ENCODE data around the gene PDE4DIP.
"Not testable (repeated sequence)": the region's sequence is repeated elsewhere in the genome, so short reads cannot be mapped to it uniquely, and the experiment has no call there.

Gene PDE4DIP

DNA sequence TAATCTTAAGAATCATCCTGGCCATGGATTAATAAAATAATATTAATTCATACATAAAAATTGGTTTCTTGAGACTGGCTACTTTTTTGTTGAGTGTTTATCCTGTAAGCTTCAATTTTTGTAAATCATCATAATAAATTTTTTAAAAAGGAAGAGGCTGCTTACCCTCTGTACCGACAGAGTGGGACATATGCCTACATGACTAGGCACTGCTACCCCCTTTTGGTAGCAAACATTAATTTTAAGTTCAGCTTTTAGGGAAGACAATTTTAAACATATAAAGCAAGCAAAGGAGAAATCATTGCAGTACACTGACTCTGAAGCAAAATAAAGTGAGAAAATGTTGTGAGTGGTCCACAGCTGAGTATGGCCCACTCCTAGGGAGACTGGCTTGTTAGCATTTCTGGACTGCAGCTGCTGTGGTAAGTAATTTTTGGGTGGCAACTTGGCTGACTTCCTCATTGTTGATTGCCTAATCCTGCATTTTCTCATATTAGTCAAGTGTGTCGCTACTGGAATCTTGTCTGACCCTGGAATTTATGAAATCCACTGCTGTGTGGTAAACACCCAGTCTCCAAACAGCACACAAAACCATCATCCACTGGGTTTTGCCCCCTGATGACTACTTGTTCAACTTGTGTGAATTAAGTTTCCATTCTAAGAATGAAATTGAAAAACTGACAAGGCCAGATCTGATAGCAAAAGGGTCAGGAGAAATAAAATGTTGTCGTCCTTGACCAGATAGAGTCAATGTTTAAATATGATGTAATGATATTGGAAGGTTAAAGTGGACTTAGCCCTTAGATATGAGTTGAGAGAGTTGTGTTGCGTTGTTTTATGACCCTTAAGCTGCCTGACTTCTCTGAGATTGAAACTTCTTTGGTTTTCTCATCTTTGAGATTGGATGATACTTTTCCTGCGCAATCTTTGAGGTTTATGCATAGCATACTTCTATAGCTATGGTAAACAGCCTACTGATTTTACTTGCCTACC is 50.4 kb downstream of the PDE4DIP start:
- not testable (repeated sequence) for H3K9me3 ChIP-seq (ENCODE audit: control insufficient read depth, low read length); H3K4me1 ChIP-seq (ENCODE audit: control insufficient read depth, insufficient read depth, low read length); H3K4me3 ChIP-seq (ENCODE audit: insufficient read depth, low read depth, low read length); H3K27me3 ChIP-seq (ENCODE audit: control insufficient read depth, insufficient read depth, low read length, poor library complexity, severe bottlenecking); H3K27ac ChIP-seq (ENCODE audit: insufficient read depth, low read depth, low read length, poor library complexity, severe bottlenecking); H3K36me3 ChIP-seq (ENCODE audit: control insufficient read depth, insufficient read depth, low read length)
- WGBS, 2 experiments = no CpG with 5 or more reads among the region's 5 CpGs

DNA sequence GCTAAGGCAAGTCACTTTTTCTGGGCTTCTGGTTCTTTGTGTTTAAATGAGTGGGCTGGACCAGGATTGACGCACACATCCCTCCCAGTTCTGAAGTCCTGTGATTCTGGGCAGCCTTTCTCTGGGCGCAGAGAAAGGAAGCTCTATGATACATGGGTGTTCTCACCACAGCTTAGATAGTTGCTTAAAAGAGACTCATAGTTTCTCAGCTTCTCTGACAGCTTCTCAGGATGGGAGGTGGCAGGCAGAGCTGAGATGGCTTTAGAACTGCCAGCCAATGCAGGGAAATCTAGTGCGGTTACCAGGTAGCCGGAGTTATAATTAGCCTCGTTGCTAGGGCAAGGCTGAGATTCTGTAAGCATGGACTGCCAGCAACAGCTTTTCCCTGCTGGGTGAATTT is 55.8 kb downstream of the PDE4DIP start:
- H3K27ac ChIP-seq (ENCODE audit: insufficient read depth, low read depth, low read length, poor library complexity, severe bottlenecking); H3K27me3 ChIP-seq (ENCODE audit: control insufficient read depth, insufficient read depth, low read length, poor library complexity, severe bottlenecking); H3K4me3 ChIP-seq (ENCODE audit: insufficient read depth, low read depth, low read length); H3K4me1 ChIP-seq (ENCODE audit: control insufficient read depth, insufficient read depth, low read length); H3K9me3 ChIP-seq (ENCODE audit: control insufficient read depth, low read length); H3K36me3 ChIP-seq (ENCODE audit: control insufficient read depth, insufficient read depth, low read length): not testable (repeated sequence)
- WGBS, 2 experiments = no CpG with 5 or more reads among the region's 5 CpGs

DNA sequence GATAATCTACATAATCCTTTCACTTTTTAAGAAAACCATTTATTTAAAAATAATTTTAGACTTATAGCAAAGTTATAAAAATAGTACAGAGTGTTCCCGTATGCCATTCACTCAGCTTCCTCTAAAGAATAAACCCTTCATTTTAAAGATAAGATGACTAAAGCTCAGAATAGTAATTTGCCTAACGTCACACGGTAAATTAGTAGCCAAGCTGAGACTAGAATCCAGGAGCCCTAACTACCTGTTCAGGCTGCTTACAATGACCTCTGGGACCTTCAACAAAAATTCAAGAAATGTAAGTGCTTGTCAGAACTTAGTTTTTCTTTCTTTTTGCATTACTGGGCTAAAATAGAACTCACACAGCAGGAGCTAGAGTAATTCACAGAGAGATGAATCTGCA is 56.5 kb downstream of the PDE4DIP start:
- H3K4me3 ChIP-seq (ENCODE audit: insufficient read depth, low read depth, low read length); H3K36me3 ChIP-seq (ENCODE audit: control insufficient read depth, insufficient read depth, low read length); H3K27me3 ChIP-seq (ENCODE audit: control insufficient read depth, insufficient read depth, low read length, poor library complexity, severe bottlenecking); H3K27ac ChIP-seq (ENCODE audit: insufficient read depth, low read depth, low read length, poor library complexity, severe bottlenecking); H3K9me3 ChIP-seq (ENCODE audit: control insufficient read depth, low read length); H3K4me1 ChIP-seq (ENCODE audit: control insufficient read depth, insufficient read depth, low read length): not testable (repeated sequence)
- WGBS, 2 experiments = no CpG with 5 or more reads among the region's 3 CpGs

DNA sequence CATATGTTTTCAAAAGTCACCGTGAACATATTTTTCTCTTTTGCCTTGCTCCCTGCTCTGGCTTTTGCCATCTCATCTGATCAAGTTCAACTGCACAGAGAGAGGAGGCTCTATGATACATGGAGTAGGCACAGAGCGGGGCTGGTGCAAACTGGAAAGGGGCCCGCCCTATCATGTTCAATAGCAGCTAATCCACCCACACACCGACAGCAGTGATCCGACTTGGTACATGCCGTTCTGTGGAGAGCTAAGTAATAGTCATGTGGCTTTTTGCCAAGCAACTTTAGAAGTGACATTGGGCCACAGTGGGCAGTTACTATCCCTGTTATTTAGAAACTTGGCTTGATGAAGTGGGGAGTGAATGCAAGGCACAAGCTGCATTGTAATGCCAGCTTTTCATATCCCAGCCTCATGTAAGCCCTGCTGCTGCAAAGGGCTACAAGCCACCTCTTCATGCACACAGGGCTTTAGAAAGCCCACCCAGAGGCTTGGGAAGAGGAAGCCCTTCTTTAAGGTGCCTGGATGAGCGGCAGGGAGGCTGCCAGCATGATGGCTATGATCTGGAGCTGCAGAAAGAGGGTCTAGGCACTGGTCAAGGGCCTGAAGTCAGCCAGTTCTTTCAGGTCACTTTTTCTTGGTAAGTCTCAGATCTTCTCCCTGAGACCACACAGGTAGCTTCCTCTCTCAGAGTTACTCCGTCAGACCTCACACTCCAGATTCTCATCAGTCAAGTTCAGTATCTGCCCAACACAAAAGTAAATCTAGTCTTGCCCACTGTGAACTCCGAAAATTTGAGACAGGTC is 57.1 kb downstream of the PDE4DIP start:
- not testable (repeated sequence) for H3K27me3 ChIP-seq (ENCODE audit: control insufficient read depth, insufficient read depth, low read length, poor library complexity, severe bottlenecking); H3K36me3 ChIP-seq (ENCODE audit: control insufficient read depth, insufficient read depth, low read length); H3K9me3 ChIP-seq (ENCODE audit: control insufficient read depth, low read length); H3K4me1 ChIP-seq (ENCODE audit: control insufficient read depth, insufficient read depth, low read length); H3K27ac ChIP-seq (ENCODE audit: insufficient read depth, low read depth, low read length, poor library complexity, severe bottlenecking); H3K4me3 ChIP-seq (ENCODE audit: insufficient read depth, low read depth, low read length)
- 20 to 36% methylated on average over 1 of the region's 9 CpGs for WGBS, 2 experiments

DNA sequence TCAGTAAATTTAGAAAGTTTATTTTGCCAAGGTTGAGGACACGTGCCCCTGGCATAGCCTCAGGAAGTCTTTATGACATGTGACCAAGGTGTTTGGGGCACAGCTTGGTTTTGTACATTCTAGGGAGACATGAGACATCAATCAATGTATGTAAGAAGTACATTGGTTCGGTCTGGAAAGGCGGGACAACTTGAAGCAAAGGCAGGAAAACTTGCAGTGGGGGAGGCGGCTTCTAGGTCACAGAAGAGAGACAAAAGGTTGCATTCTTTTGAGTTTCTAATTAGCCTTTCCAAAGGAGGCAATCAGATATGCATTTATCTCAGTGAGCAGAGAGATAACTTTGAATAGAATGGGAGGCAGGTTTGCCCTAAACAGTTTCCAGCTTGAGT is 57.7 kb downstream of the PDE4DIP start:
- not testable (repeated sequence) for H3K27ac ChIP-seq (ENCODE audit: insufficient read depth, low read depth, low read length, poor library complexity, severe bottlenecking); H3K27me3 ChIP-seq (ENCODE audit: control insufficient read depth, insufficient read depth, low read length, poor library complexity, severe bottlenecking); H3K4me3 ChIP-seq (ENCODE audit: insufficient read depth, low read depth, low read length); H3K9me3 ChIP-seq (ENCODE audit: control insufficient read depth, low read length); H3K4me1 ChIP-seq (ENCODE audit: control insufficient read depth, insufficient read depth, low read length); H3K36me3 ChIP-seq (ENCODE audit: control insufficient read depth, insufficient read depth, low read length)
- no CpG with 5 or more reads among the region's 4 CpGs for WGBS, 2 experiments

DNA sequence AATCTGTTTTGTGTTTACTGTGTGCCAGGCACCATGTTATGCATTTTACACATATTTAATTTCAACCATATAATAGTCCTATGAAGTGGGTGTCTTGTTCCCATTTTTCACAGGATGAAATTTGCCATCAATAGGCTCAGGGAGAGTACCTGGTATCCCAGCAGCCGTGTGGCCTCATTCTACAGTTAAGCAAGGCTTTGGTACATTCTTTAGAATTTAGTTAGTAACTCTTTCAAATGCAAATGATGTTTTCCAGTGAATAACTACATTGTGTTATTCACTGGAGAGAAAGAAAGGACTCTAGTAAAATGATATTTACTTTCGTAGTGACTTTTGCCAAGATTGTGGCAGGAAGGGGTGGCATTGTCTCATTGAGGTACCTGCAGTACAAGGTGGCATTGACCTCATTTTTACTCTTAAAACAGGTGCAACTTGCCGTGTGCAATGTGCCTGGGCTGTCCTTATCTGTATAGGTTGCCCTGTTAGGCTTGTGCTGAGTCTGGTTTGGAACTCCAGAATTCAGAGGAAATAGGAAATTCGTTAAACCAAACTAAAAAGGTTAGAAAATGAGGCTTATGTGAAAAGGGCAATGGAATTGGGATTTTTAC is 65.1 kb downstream of the PDE4DIP start:
- not testable (repeated sequence) for H3K4me1 ChIP-seq (ENCODE audit: control insufficient read depth, insufficient read depth, low read length); H3K27me3 ChIP-seq (ENCODE audit: control insufficient read depth, insufficient read depth, low read length, poor library complexity, severe bottlenecking); H3K4me3 ChIP-seq (ENCODE audit: insufficient read depth, low read depth, low read length); H3K36me3 ChIP-seq (ENCODE audit: control insufficient read depth, insufficient read depth, low read length); H3K9me3 ChIP-seq (ENCODE audit: control insufficient read depth, low read length); H3K27ac ChIP-seq (ENCODE audit: insufficient read depth, low read depth, low read length, poor library complexity, severe bottlenecking)
- no CpG with 5 or more reads among the region's 4 CpGs for WGBS, 2 experiments

DNA sequence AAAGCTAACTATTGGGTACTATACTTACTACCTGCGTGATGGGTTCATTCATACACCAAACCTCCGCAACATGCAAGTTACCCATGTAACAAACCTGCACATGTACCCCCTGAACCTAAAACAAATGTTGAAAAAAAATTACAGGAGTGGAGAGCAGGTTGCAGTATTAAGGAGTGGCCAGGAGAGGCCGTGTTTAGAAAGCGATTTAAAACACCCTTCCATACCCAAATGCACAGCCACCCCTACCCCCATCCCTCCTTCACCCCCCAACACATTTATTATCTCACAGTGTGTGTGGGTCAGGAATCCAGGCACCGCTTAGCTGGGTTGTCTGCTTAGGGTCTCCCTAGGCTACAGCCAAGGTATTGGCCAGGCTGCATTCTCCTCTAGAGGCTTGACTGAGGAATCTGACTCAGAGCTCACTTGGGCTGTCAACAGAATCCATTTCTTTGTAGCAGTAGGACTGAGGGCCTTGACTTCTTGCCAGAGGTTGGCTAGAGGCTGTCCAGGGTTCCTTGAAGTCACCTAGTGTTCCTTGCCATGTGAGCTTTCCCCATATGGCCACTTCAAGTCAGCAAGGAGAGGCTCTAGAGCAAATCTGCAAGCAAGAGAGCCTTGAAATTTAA is 67.2 kb downstream of the PDE4DIP start:
- WGBS, 2 experiments = no CpG with 5 or more reads among the region's 5 CpGs
- H3K27me3 ChIP-seq (ENCODE audit: control insufficient read depth, insufficient read depth, low read length, poor library complexity, severe bottlenecking); H3K4me1 ChIP-seq (ENCODE audit: control insufficient read depth, insufficient read depth, low read length); H3K4me3 ChIP-seq (ENCODE audit: insufficient read depth, low read depth, low read length); H3K9me3 ChIP-seq (ENCODE audit: control insufficient read depth, low read length); H3K27ac ChIP-seq (ENCODE audit: insufficient read depth, low read depth, low read length, poor library complexity, severe bottlenecking); H3K36me3 ChIP-seq (ENCODE audit: control insufficient read depth, insufficient read depth, low read length): not testable (repeated sequence)

DNA sequence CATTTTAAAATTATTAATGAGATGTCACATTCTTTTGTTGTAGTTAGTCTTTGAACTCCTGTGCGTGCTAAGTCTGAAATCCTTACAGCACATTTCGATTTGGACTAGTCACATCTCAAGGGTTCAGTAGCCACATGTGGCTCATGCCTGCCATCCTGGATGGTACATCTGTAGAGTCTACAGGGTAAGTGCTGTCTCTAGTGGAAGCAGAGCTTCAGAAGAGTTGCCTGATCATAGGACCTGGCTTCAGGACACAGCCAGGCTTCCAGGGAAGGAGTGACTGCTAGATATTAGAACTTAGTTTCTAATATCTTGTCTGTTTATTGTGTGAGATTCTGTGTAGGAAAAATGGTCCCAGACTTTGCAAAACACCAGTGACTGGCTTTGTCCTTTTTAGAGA is 72.0 kb downstream of the PDE4DIP start:
- no CpG with 5 or more reads among the region's 2 CpGs for WGBS, 2 experiments

DNA sequence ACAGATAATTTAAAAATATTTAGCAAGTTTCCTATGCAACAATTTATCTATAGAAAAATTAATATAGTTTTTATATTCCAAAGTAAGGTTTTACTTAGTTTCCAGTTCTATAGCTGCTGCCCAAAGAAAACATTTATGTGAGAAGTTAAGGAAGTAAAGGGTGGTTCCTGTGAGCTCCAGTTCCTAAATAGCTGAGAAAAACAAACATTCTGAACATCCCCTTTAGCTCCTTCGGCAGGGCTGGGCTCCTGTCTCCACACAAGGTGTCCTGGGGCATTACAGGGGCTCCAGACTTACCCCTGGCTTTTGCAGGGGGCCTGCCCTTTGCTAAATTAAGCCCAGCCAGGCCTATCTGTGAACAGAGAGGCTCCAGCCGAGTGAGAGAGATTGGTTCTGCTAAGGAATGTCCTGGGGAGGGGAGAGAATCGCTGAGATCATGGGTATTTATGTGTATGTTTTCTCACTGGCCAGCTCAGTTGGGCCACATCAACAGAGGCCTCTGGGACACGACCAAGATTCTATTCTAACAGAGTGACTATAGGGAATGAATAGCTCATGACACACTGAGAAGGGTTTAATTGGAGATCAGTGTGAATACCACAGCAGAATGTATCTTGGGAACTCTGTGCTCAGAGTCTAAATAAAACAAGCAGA is 72.6 kb downstream of the PDE4DIP start:
- not testable (repeated sequence) for H3K9me3 ChIP-seq (ENCODE audit: control insufficient read depth, low read length); H3K27ac ChIP-seq (ENCODE audit: insufficient read depth, low read depth, low read length, poor library complexity, severe bottlenecking); H3K4me1 ChIP-seq (ENCODE audit: control insufficient read depth, insufficient read depth, low read length)

More for the DNA sequence above, 72.0 kb downstream of the PDE4DIP start:
- not testable (repeated sequence) for H3K27ac ChIP-seq (ENCODE audit: insufficient read depth, low read depth, low read length, poor library complexity, severe bottlenecking); H3K9me3 ChIP-seq (ENCODE audit: control insufficient read depth, low read length); H3K4me3 ChIP-seq (ENCODE audit: insufficient read depth, low read depth, low read length); H3K27me3 ChIP-seq (ENCODE audit: control insufficient read depth, insufficient read depth, low read length, poor library complexity, severe bottlenecking); H3K36me3 ChIP-seq (ENCODE audit: control insufficient read depth, insufficient read depth, low read length); H3K4me1 ChIP-seq (ENCODE audit: control insufficient read depth, insufficient read depth, low read length)

More for the DNA sequence above, 72.6 kb downstream of the PDE4DIP start:
- not testable (repeated sequence) for H3K36me3 ChIP-seq (ENCODE audit: control insufficient read depth, insufficient read depth, low read length); H3K27me3 ChIP-seq (ENCODE audit: control insufficient read depth, insufficient read depth, low read length, poor library complexity, severe bottlenecking); H3K4me3 ChIP-seq (ENCODE audit: insufficient read depth, low read depth, low read length)
- 0% methylated on average over 1 of the region's 4 CpGs; no CpG with 5 or more reads in 1 of the 2 experiments for WGBS, 2 experiments
